HG02884 (cell line): ENCODE measurements around the gene DCLK1.

Experiments
- ATAC-seq: cut with Tn5 transposase; IDR thresholded peaks from one replicate; pipeline ENCODE4 v1.9.1; 2021; ENCODE audit warnings: mild to moderate bottlenecking, moderate library complexity; ENCODE audit not compliant: unreplicated experiment

The DCLK1 gene

GRCh38 chr13:35765941-35766340, 365.2 kb downstream of the DCLK1 start:
- no peak for ATAC-seq

GRCh38 chr13:35765366-35765765, 365.8 kb downstream of the DCLK1 start:
- ATAC-seq: no peak

- no peak for ATAC-seq
Measured at GRCh38 chr13:35764326-35765015, 366.7 kb downstream of the DCLK1 start.

- no peak for ATAC-seq
Measured at GRCh38 chr13:35763782-35764123, 367.4 kb downstream of the DCLK1 start.

- ATAC-seq: no peak
Measured at GRCh38 chr13:35763060-35763781, 368.0 kb downstream of the DCLK1 start.

GRCh38 chr13:35761440-35762252, 369.5 kb downstream of the DCLK1 start:
- no peak for ATAC-seq

- no peak for ATAC-seq
Measured at GRCh38 chr13:35760735-35761281, 370.4 kb downstream of the DCLK1 start.

GRCh38 chr13:35747594-35747993, 383.6 kb downstream of the DCLK1 start:
- no peak for ATAC-seq

- no peak for ATAC-seq
Measured at GRCh38 chr13:35744566-35745178, 386.5 kb downstream of the DCLK1 start.

GRCh38 chr13:35744144-35744543, 387.0 kb downstream of the DCLK1 start:
- no peak for ATAC-seq

GRCh38 chr13:35743165-35743564, 388.0 kb downstream of the DCLK1 start:
- ATAC-seq: no peak

- no peak for ATAC-seq
Measured at GRCh38 chr13:35741657-35742056, 389.5 kb downstream of the DCLK1 start.

GRCh38 chr13:35736876-35737275, 394.3 kb downstream of the DCLK1 start:
- no peak for ATAC-seq

GRCh38 chr13:35733827-35734226, 397.4 kb downstream of the DCLK1 start:
- no peak for ATAC-seq

GRCh38 chr13:35732565-35732964, 398.6 kb downstream of the DCLK1 start:
- no peak for ATAC-seq

GRCh38 chr13:35731471-35731870, 399.7 kb downstream of the DCLK1 start:
- no peak for ATAC-seq

GRCh38 chr13:35729926-35730627, 401.1 kb downstream of the DCLK1 start:
- ATAC-seq: no peak

GRCh38 chr13:35727881-35728280, 403.3 kb downstream of the DCLK1 start:
- ATAC-seq: no peak

- no peak for ATAC-seq
Measured at GRCh38 chr13:35724446-35724845, 406.7 kb downstream of the DCLK1 start.

GRCh38 chr13:35723821-35724220, 407.4 kb downstream of the DCLK1 start:
- no peak for ATAC-seq
